Measurements from ENCODE around the gene TMEM201.
"Not testable (repeated sequence)": the region's sequence is repeated elsewhere in the genome, so short reads cannot be mapped to it uniquely, and the experiment has no call there.

Gene TMEM201, protein sequence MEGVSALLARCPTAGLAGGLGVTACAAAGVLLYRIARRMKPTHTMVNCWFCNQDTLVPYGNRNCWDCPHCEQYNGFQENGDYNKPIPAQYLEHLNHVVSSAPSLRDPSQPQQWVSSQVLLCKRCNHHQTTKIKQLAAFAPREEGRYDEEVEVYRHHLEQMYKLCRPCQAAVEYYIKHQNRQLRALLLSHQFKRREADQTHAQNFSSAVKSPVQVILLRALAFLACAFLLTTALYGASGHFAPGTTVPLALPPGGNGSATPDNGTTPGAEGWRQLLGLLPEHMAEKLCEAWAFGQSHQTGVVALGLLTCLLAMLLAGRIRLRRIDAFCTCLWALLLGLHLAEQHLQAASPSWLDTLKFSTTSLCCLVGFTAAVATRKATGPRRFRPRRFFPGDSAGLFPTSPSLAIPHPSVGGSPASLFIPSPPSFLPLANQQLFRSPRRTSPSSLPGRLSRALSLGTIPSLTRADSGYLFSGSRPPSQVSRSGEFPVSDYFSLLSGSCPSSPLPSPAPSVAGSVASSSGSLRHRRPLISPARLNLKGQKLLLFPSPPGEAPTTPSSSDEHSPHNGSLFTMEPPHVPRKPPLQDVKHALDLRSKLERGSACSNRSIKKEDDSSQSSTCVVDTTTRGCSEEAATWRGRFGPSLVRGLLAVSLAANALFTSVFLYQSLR

DNA sequence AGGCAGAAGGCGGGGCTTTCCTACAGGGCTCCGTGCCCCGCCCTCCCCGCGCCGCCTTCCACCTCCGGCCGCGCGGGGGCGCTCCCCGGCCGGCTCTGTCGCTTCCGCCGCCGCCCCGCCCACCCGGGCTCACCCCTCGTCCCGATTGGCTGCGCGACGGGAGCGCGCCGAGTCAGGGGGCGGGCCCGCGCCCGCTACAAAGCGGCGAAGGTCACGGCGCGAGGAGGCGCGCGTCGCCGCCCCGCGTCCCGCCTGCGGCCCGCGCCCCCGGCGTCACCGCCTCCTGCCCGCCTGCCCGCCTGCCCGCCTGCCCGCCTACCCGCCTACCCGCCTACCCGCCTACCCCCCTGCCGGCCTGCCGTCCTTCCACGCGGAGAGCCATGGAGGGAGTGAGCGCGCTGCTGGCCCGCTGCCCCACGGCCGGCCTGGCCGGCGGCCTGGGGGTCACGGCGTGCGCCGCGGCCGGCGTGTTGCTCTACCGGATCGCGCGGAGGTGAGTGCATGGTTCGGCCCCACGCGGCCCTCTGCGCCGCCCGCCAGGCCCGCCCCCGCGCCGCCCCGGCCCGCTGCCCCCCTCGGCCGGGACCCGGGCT, at the start of gene TMEM201:
Gene TMEM201 (plus strand): TSS at position 361 of the 593 bp plus-strand sequence. CDS start 20 bp downstream, at position 381.
- in situ Hi-C loops (cut with HindIII; ENCODE audit: low pct_ligation_motif_present, low pct_unique_long_range_greater_than_20kb, low sequenced_read_pairs), result no loop called here
- DNase-seq, result peak; percentile 90

GRCh38 chr1:9539165-9539828, 49.4 kb upstream of the TMEM201 start, which contains the start of gene SLC25A33:
TSS of gene SLC25A33 (plus strand) at chr1:9539465. CDS start at chr1:9539692, 227 bp downstream.
- in situ Hi-C loops (cut with HindIII; ENCODE audit: low pct_ligation_motif_present, low pct_unique_long_range_greater_than_20kb, low sequenced_read_pairs), result no loop called here
- DNase-seq, result peak; percentile 93

DNA sequence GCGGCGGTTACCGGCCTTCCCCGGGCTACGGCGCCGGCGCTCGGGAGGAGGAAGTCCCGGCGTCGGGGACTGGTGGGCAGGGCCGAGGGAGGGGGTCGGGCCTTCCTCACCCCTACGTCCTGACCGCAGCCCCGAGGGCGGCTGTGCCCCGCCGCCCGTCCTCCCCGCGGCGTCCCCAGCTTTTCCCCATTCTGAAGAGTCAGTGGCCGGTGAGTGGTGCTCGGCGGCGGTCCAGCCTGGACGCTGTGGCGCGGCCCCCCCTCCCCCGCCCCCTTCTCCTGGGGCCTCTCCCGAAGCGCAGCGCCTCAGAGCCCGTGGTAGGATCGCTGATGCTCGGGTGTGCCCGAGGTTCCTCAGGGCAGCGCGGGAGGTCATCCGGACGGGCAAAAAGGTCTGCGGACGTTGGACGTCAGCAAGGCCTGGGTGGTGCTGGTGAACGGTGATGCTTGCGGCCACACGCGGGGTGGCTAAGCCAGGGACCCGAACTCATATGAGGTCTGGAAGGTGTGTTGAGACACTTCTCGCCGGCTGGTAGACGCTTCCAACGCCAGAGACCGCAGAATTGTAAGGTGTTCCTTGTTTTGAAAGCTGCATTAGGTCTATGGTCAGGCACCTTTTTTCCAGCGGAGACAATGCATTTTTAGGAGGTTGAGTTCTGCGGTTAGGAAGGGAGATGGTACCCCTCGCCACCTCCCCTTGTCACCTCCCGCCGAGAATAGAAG, 48.7 kb upstream of the TMEM201 start:
- peak; percentile 60 for DNase-seq
- in situ Hi-C loops (cut with HindIII; ENCODE audit: low pct_ligation_motif_present, low pct_unique_long_range_greater_than_20kb, low sequenced_read_pairs), result no loop called here

GRCh38 chr1:9542430-9542829, 46.3 kb upstream of the TMEM201 start:
- in situ Hi-C loops (cut with HindIII; ENCODE audit: low pct_ligation_motif_present, low pct_unique_long_range_greater_than_20kb, low sequenced_read_pairs), result no loop called here
- DNase-seq, result peak; percentile 9

DNA sequence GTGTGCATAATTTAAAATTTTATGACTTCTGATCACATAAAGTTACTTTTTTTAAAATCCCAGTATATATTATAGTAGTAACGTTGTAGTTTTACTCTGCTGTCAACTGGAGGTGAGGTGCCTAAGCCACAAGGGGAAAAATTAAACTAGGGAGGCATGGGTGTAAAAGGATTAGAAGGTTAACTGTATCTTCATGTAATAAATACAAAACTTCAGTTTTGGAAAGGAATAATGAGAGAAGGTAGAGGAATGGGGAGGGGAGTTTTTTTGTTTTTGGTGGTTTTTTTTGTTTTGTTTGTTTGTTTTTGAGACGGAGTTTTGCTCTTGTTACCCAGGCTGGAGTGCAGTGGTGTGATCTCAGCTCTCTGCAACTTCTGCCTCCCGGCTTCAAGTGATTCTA, 43.8 kb upstream of the TMEM201 start:
- in situ Hi-C loops (cut with HindIII; ENCODE audit: low pct_ligation_motif_present, low pct_unique_long_range_greater_than_20kb, low sequenced_read_pairs), result no loop called here
- DNase-seq, result no peak

DNA sequence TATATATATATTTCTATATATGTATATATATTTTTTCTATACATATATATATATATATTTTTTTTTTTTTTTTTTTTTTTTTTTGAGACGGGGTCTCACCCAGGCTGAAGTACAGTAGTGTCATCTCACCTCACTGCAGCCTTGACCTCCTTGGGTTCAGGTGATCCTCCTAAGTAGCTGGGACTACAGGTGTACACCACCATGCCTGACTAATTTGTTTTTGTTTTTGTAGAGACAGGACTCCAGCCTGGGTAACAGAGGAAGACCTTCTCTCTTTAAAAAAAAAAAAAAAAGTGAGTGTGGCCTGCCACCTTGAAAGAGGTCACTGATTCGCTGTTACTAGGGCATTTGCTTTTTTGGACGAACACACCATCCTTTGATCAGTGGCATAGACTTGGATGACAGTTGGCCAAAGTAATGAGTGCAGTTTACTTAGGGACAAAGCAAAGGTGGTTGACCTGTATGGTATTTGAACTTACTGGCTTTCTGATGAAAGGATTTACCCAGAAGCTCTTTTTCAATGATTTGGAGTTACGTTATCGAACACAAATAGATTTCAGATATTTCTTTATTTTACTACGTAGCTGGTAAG, 38.7 kb upstream of the TMEM201 start:
- no peak for DNase-seq
- in situ Hi-C loops (cut with HindIII; ENCODE audit: low pct_ligation_motif_present, low pct_unique_long_range_greater_than_20kb, low sequenced_read_pairs), result no loop called here

- in situ Hi-C loops (cut with HindIII; ENCODE audit: low pct_ligation_motif_present, low pct_unique_long_range_greater_than_20kb, low sequenced_read_pairs), result no loop called here
- no peak for DNase-seq
Observed at GRCh38 chr1:9551984-9552383, 36.7 kb upstream of the TMEM201 start.

GRCh38 chr1:9553736-9554144, 35.0 kb upstream of the TMEM201 start:
- in situ Hi-C loops (cut with HindIII; ENCODE audit: low pct_ligation_motif_present, low pct_unique_long_range_greater_than_20kb, low sequenced_read_pairs), result no loop called here
- DNase-seq, result no peak

GRCh38 chr1:9555942-9556341, 32.8 kb upstream of the TMEM201 start:
- in situ Hi-C loops (cut with HindIII; ENCODE audit: low pct_ligation_motif_present, low pct_unique_long_range_greater_than_20kb, low sequenced_read_pairs), result no loop called here
- DNase-seq, result no peak

GRCh38 chr1:9557624-9558023, 31.1 kb upstream of the TMEM201 start:
- no peak for DNase-seq
- in situ Hi-C loops (cut with HindIII; ENCODE audit: low pct_ligation_motif_present, low pct_unique_long_range_greater_than_20kb, low sequenced_read_pairs), result no loop called here

DNA sequence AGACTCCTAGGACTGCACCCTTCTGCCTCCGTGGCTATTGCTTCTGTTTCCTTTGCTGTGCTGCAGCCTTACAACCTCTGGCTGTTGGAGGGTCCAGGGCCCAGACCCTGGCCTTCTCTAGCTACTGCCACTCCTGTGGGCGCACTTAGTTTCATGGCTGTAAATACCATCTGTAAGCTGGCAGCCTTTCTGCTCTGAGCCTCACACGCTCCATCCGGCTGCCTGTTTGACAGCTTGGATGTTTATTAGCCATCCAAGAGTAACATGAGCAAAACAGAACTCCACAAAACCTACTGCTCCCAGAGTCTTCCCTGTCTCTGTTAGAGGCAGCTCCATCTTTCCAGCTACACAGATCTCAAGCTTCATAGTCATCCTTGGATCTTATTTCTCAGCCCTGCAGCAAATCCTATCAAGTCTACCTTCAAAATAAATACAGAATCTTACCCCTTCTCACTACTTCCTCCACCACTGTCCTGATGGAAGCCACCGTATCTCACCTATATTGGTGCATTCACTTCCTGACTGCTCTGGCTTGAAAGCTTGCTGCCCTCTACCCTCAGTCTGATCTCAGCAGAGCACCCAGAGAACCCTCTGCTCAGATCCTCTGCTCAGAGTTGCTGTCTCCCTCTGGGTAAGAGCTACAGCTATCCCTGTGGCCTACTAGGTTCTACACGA, 30.3 kb upstream of the TMEM201 start:
- in situ Hi-C loops (cut with HindIII; ENCODE audit: low pct_ligation_motif_present, low pct_unique_long_range_greater_than_20kb, low sequenced_read_pairs), result no loop called here
- no peak for DNase-seq

GRCh38 chr1:9558946-9559545, 29.7 kb upstream of the TMEM201 start:
- no peak for DNase-seq
- in situ Hi-C loops (cut with HindIII; ENCODE audit: low pct_ligation_motif_present, low pct_unique_long_range_greater_than_20kb, low sequenced_read_pairs), result no loop called here

DNA sequence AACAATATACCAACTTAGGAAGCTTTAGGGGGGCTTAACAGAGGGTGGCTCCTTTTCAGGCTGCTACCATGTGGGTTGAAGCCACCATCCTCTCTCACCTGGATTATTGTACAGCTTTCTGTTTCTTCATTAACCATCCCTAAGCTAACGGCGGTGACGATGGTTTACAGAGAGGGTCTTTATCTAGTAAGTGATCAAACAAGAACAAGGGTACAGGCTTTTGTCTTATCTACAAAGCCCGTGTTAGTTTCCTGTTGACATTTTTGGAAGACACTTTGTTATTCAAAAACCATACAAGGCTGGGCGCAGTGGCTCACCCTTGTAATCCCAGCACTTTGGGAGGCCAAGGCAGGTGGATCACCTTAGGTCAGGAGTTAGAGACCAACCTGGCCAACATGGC, 29.0 kb upstream of the TMEM201 start:
- no peak for DNase-seq
- in situ Hi-C loops (cut with HindIII; ENCODE audit: low pct_ligation_motif_present, low pct_unique_long_range_greater_than_20kb, low sequenced_read_pairs), result no loop called here

- DNase-seq; in situ Hi-C loops (cut with HindIII; ENCODE audit: low pct_ligation_motif_present, low pct_unique_long_range_greater_than_20kb, low sequenced_read_pairs): not testable (repeated sequence)
Observed at GRCh38 chr1:9560090-9560489, 28.6 kb upstream of the TMEM201 start.

DNA sequence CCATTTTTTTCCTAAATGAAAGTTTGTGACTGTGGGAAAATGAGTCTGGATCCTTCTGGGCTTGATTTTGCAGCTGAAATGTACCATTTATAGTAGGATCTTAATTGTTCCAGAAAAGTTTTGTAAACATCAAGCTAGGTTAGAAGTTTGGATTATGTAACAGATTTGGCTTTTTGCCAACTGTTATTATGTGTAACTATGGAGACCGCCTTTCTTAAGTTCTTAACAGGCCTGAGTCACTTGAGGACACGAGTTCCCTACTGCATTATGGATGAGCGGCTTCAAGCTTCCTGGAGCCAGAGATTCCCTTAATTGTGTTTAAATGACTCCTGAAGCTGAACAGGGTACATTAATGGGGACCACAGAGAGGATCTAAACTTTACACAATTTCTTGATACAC, 27.3 kb upstream of the TMEM201 start:
- in situ Hi-C loops (cut with HindIII; ENCODE audit: low pct_ligation_motif_present, low pct_unique_long_range_greater_than_20kb, low sequenced_read_pairs), result no loop called here
- DNase-seq, result peak; percentile 78

- in situ Hi-C loops (cut with HindIII; ENCODE audit: low pct_ligation_motif_present, low pct_unique_long_range_greater_than_20kb, low sequenced_read_pairs), result no loop called here
- DNase-seq, result no peak
Observed at GRCh38 chr1:9569267-9569666, 19.4 kb upstream of the TMEM201 start.

DNA sequence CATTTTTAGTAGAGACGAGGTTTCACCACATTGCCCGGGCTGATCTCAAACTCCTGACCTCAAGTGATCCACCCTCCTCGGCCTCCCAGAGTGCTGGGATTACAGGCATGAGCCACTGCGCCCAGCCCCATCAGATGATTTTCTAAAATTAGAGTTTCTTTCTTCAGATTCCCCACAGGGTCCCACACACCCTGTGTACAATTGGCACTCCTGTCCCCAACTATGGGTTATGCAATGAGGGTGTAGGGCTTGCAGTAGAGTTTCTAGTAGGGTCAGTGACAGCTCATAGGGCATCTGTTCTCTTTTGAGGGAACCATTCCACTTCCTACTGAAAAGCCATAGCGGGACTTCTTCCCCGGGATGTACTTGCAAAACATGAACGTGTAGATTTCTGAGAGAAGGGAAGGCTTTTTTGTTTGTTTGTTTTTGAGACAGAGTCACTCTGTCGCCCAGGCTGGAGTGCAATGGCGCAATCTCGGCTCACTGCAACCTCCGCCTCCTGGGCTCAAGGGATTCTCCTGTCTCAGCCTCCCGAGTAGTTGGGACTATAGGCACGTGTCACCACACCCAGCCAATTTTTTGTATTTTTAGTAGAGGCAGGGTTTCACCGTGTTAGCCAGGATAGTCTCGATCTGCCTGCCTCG, 17.7 kb upstream of the TMEM201 start:
- DNase-seq; in situ Hi-C loops (cut with HindIII; ENCODE audit: low pct_ligation_motif_present, low pct_unique_long_range_greater_than_20kb, low sequenced_read_pairs): not testable (repeated sequence)
